Measurements from ENCODE around the gene TCEA2. TPM values are rescaled to one million over a fixed set of nuclear protein-coding genes. Genes with fewer than 3 reads are reported as not detected.

TCEA2 gene
- total and polyA plus RNA-seq, 2 of the 13 experiments (the other 11 are each of a cell fraction or from before 2014, with no cell fraction given) = 28.1 to 33.7 TPM

DNA sequence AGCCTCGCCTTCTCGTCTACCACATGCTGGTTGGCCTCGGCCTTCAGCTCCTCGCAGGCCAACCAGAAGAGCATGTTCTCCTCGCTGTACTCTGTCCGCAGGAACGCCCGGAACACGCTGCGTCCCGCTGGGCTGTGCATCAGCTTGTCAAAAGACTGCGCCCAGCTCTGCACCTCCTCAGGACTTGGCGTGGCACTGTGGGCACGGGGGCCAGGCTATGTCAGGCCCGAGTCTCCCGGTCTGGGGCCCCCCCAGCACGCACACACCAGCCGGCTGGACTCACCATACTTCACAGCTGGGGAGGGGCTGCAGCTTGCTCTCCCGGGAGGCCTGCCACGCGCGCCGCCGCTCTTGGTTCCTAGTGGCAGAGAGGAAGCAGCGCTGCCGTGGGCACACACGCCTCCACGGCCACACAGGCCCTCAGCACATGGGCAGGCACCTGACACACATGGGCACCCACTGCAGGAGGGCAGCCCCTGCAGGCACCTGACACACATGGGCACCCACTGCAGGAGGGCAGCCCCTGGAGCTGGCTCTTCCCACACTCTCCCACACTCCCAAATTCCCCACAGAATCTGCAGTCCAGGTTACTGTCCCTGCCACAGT is 11.3 kb downstream of the TCEA2 start:
- CTCF ChIA-PET (ENCODE audit: low intra/inter-chr PET ratio, low total read pairs) = no interaction called here
- intact Hi-C loops (cut with micrococcal nuclease; ENCODE audit: unreplicated experiment) (no loop called here), in situ Hi-C loops (cut with HindIII; ENCODE audit: extremely low pct_ligation_motif_present, low pct_unique_long_range_greater_than_20kb) (no loop called here)
- H3K4me2 ChIP-seq (ENCODE audit: low read depth, low read length) = no peak overlapping the region
- H3K27ac ChIP-seq (ENCODE audit: extremely low read length, insufficient read depth, low read length) = no peak overlapping the region
- H2AFZ ChIP-seq (ENCODE audit: low read length) = no peak overlapping the region
- H3K9ac ChIP-seq (ENCODE audit: insufficient read depth, low read depth, low read length) = no peak overlapping the region
- DNase-seq (ENCODE audit: low spot score) (no peak), ATAC-seq (no peak), FAIRE-seq (no peak)
- H4K20me1 ChIP-seq (ENCODE audit: insufficient read depth, low read length) = no peaks in the 10 kb centered on the region
- BruUV-seq (replicated peaks) = no TSS peak
- H3K27me3 ChIP-seq (ENCODE audit: control insufficient read depth in 1 of 2, insufficient read depth in 2 of 2, low read length in 2 of 2) = no peaks in the 10 kb centered on the region
- no peaks in the 10 kb centered on the region for H3K79me2 ChIP-seq (ENCODE audit: insufficient read depth, low read length)
- WGBS (ENCODE audit: low lambda C conversion rate) = 89% methylated on average over 28 of the region's 28 CpGs
- peaks cover 23% of the 10 kb centered on the region for H3K4me1 ChIP-seq (ENCODE audit: insufficient read depth, low read length)
- H3K9me3 ChIP-seq (ENCODE audit: low read length) = no peaks in the 10 kb centered on the region
- H3K36me3 ChIP-seq (replicated peaks in 1 of 2; ENCODE audit: control insufficient read depth in 1 of 2, insufficient read depth in 2 of 2, low read length in 2 of 2) = no peaks in the 10 kb centered on the region
- no peak overlapping the region for H3K4me3 ChIP-seq (replicated peaks in 1 of 3; ENCODE audit: insufficient read depth in 1 of 3, low read depth in 2 of 3, low read length in 3 of 3)
- POLR2A ChIA-PET = interaction anchor here (1.0 kb wide), 1 partner anchor 9 kb away, joined by 3 read pairs; no protein-coding TSS in a partner anchor
- TF ChIP-seq, protein P1, sequence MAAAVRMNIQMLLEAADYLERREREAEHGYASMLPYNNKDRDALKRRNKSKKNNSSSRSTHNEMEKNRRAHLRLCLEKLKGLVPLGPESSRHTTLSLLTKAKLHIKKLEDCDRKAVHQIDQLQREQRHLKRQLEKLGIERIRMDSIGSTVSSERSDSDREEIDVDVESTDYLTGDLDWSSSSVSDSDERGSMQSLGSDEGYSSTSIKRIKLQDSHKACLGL (CRISPR knock-in tag; IDR thresholded peaks at IDR 0.05) = no peak
- TF ChIP-seq CREB1 (IDR thresholded peaks at IDR 0.05) (no peak), CREB1 (CRISPR knock-in tag; IDR thresholded peaks at IDR 0.05) (no peak), AGO2 (optimal IDR thresholded peaks at IDR 0.05; ENCODE audit: low read depth, low read length) (peak; percentile 6), ZBTB8A (CRISPR knock-in tag; IDR thresholded peaks at IDR 0.05; ENCODE audit: borderline replicate concordance, low read depth) (no peak), EED (CRISPR knock-in tag; IDR thresholded peaks at IDR 0.05) (0 out of 2 replicates have a peak, but pooled peaks have one; percentile 50), HNRNPLL (IDR thresholded peaks at IDR 0.05; ENCODE audit: low read depth, low read length, poor library complexity, severe bottlenecking) (peak; percentile 38), SP5 (CRISPR knock-in tag; IDR thresholded peaks at IDR 0.05; ENCODE audit: borderline replicate concordance, low read depth) (no peak), HMG20B (CRISPR knock-in tag; conservative IDR thresholded peaks at IDR 0.05) (no peak), MED1 (CRISPR knock-in tag; IDR thresholded peaks at IDR 0.05) (no peak), DNMT3B (CRISPR knock-in tag; conservative IDR thresholded peaks at IDR 0.05) (no peak)
- TF ChIP-seq, protein P2, sequence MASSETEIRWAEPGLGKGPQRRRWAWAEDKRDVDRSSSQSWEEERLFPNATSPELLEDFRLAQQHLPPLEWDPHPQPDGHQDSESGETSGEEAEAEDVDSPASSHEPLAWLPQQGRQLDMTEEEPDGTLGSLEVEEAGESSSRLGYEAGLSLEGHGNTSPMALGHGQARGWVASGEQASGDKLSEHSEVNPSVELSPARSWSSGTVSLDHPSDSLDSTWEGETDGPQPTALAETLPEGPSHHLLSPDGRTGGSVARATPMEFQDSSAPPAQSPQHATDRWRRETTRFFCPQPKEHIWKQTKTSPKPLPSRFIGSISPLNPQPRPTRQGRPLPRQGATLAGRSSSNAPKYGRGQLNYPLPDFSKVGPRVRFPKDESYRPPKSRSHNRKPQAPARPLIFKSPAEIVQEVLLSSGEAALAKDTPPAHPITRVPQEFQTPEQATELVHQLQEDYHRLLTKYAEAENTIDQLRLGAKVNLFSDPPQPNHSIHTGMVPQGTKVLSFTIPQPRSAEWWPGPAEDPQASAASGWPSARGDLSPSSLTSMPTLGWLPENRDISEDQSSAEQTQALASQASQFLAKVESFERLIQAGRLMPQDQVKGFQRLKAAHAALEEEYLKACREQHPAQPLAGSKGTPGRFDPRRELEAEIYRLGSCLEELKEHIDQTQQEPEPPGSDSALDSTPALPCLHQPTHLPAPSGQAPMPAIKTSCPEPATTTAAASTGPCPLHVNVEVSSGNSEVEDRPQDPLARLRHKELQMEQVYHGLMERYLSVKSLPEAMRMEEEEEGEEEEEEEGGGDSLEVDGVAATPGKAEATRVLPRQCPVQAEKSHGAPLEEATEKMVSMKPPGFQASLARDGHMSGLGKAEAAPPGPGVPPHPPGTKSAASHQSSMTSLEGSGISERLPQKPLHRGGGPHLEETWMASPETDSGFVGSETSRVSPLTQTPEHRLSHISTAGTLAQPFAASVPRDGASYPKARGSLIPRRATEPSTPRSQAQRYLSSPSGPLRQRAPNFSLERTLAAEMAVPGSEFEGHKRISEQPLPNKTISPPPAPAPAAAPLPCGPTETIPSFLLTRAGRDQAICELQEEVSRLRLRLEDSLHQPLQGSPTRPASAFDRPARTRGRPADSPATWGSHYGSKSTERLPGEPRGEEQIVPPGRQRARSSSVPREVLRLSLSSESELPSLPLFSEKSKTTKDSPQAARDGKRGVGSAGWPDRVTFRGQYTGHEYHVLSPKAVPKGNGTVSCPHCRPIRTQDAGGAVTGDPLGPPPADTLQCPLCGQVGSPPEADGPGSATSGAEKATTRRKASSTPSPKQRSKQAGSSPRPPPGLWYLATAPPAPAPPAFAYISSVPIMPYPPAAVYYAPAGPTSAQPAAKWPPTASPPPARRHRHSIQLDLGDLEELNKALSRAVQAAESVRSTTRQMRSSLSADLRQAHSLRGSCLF (CRISPR knock-in tag; IDR thresholded peaks at IDR 0.05; ENCODE audit: borderline replicate concordance) = no peak
- TF ChIP-seq, protein P3, sequence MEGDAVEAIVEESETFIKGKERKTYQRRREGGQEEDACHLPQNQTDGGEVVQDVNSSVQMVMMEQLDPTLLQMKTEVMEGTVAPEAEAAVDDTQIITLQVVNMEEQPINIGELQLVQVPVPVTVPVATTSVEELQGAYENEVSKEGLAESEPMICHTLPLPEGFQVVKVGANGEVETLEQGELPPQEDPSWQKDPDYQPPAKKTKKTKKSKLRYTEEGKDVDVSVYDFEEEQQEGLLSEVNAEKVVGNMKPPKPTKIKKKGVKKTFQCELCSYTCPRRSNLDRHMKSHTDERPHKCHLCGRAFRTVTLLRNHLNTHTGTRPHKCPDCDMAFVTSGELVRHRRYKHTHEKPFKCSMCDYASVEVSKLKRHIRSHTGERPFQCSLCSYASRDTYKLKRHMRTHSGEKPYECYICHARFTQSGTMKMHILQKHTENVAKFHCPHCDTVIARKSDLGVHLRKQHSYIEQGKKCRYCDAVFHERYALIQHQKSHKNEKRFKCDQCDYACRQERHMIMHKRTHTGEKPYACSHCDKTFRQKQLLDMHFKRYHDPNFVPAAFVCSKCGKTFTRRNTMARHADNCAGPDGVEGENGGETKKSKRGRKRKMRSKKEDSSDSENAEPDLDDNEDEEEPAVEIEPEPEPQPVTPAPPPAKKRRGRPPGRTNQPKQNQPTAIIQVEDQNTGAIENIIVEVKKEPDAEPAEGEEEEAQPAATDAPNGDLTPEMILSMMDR (CRISPR knock-in tag; IDR thresholded peaks at IDR 0.05) = no peak
- TF ChIP-seq, protein P4, sequence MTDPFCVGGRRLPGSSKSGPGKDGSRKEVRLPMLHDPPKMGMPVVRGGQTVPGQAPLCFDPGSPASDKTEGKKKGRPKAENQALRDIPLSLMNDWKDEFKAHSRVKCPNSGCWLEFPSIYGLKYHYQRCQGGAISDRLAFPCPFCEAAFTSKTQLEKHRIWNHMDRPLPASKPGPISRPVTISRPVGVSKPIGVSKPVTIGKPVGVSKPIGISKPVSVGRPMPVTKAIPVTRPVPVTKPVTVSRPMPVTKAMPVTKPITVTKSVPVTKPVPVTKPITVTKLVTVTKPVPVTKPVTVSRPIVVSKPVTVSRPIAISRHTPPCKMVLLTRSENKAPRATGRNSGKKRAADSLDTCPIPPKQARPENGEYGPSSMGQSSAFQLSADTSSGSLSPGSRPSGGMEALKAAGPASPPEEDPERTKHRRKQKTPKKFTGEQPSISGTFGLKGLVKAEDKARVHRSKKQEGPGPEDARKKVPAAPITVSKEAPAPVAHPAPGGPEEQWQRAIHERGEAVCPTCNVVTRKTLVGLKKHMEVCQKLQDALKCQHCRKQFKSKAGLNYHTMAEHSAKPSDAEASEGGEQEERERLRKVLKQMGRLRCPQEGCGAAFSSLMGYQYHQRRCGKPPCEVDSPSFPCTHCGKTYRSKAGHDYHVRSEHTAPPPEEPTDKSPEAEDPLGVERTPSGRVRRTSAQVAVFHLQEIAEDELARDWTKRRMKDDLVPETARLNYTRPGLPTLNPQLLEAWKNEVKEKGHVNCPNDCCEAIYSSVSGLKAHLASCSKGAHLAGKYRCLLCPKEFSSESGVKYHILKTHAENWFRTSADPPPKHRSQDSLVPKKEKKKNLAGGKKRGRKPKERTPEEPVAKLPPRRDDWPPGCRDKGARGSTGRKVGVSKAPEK (CRISPR knock-in tag; IDR thresholded peaks at IDR 0.05; ENCODE audit: borderline replicate concordance) = no peak
